Peyer's patch (tissue), 4 donors: Measurements from ENCODE around the gene SLC36A1. TPM values are rescaled to one million over a fixed set of nuclear protein-coding genes. Genes with fewer than 3 reads are reported as not detected.
A peak's percentile ranks its signal among the peaks of the same experiment; 100 is the strongest.
"Not testable (repeated sequence)": the region's sequence is repeated elsewhere in the genome, so short reads cannot be mapped to it uniquely, and the experiment has no call there.

ENCODE experiments used
- DNase-seq, 3 donors: peaks; one replicate each; pipeline ENCODE4 v3.0.0-alpha.2; 2017 to 2019
- H3K27ac ChIP-seq, 4 donors: fragments of 200-600 bp; sonication (generic); one replicate each; pipeline ENCODE4 v1.5.1; 2016 to 2019
- H3K27me3 ChIP-seq, 2 donors: fragments of 200-600 bp; sonication (generic); one replicate each; pipeline ENCODE4 v1.5.1; 2019
- H3K36me3 ChIP-seq, 3 donors: fragments of 200-600 bp; sonication (generic); one replicate each; pipeline ENCODE4 v1.5.1; 2016 to 2019
- H3K4me1 ChIP-seq, 4 donors: fragments of 200-600 bp; sonication (generic); one replicate each; pipeline ENCODE4 v1.5.1; 2016 to 2019
- H3K4me3 ChIP-seq, 4 donors: fragments of 200-600 bp; sonication (generic); 1 replicate in 3 of 4; 2 replicates in 1 of 4; pipeline ENCODE4 v1.5.1; 2016 to 2019; ENCODE audit warnings: mild to moderate bottlenecking in 1 of 4
- H3K9me3 ChIP-seq, 4 donors: fragments of 200-600 bp; sonication (generic); one replicate each; pipeline ENCODE4 v1.5.1; 2016 to 2019; ENCODE audit warnings: mild to moderate bottlenecking in 1 of 4
- CTCF ChIP-seq, 6 experiments: fragments of 450-650 bp in 4 of 6; fragments of 200-600 bp in 2 of 6; sonication (generic) in 1 of 6; IDR thresholded peaks; one replicate each; pipeline ENCODE4 v1.5.1; 2017 to 2019; ENCODE audit warnings: antibody characterized with exemption in 6 of 6, mild to moderate bottlenecking in 3 of 6, moderate library complexity in 1 of 6
- POLR2A ChIP-seq, 2 donors: fragments of 450-650 bp; IDR thresholded peaks; one replicate each; pipeline ENCODE4 v1.5.1; 2017; ENCODE audit warnings: antibody characterized with exemption in 2 of 2, mild to moderate bottlenecking in 2 of 2, moderate library complexity in 2 of 2
- total RNA-seq, 4 donors: library from RNA; depleted of rRNA; stranded (reverse); fragments of >200 nt; gene quantifications; one replicate each; pipeline ENCODE4 v1.1.0, GENCODE V29; 2016

Gene SLC36A1
- total RNA-seq, 4 donors from 2014 or later = 23.9 to 171 (median 107) TPM

DNA sequence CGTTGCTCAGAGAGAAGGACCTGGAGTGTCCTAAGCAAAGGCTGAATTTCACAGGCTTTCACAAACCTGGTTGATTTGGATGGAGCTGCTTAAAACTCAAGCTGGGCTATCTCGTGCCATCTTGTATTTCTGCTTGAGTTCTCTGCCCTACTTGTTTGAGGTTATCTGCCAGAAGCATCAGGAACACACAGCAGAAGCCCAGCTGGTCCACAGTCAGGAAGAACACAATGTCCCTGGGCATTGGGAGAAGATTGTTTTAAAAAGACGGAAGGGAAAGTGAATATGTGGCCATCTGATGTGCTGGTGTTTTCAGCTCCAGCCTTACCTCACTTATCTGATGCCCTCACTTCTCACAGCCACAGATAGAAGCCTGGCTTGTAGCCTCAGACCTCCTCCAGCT lies 32.9 kb upstream of the SLC36A1 start:
- no peak for TF ChIP-seq POLR2A (IDR thresholded peaks at IDR 0.05)
- no peak for DNase-seq
- H3K27ac ChIP-seq = no peak overlapping the region
- peaks cover 0 to 5% (median 2%) of the 10 kb centered on the region in 4 donors for H3K9me3 ChIP-seq
- no peaks in the 10 kb centered on the region for H3K27me3 ChIP-seq
- no peaks in the 10 kb centered on the region for H3K36me3 ChIP-seq
- H3K4me1 ChIP-seq = no peaks in the 10 kb centered on the region
- no peak overlapping the region for H3K4me3 ChIP-seq

DNA sequence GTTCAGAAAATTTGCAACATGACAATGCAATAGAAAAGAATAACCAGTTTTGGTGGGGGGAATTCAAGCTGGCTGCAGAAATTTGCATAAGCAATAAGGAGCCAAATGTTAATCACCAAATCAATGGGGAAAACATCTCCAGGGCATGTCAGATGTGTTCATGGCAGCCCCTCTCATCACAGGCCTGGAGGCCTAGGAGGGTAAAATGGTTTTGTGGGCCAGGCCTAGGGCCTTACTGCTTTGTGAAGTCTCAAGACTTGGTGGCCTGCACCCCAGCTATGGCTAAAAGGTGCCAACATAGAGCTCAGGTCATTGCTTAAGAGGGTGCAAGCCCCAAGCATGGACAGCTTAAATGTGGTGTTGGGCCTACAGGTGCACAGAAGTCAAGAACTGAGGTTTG lies 29.7 kb upstream of the SLC36A1 start:
- Histone ChIP-seq H3K36me3 (no peaks in the 10 kb centered on the region), H3K27ac (no peak overlapping the region), H3K9me3 (peaks cover 0 to 5% (median 2%) of the 10 kb centered on the region in 4 donors), H3K4me3 (no peak overlapping the region), H3K4me1 (no peaks in the 10 kb centered on the region), H3K27me3 (no peaks in the 10 kb centered on the region)
- no peak for TF ChIP-seq POLR2A (IDR thresholded peaks at IDR 0.05)
- DNase-seq = no peak

DNA sequence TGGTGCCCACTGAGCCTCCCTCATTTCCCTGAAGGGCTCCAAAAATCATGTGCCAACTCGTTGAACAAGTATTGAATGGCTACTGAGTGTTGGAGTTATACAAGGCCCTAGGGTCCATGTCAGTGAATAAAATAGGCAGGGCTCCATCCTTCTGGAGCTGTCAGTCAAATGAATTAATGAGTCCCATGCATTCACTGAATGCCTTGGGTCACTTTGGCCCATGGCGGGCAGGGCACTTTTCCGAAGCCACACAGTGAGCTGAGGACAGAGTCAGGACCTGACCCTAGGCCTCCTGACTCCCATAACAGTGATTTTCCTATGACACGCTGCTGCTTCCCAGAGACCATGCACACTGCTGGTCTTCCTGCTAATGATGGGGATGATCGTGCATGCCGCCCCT lies 27.3 kb upstream of the SLC36A1 start:
- no peak for DNase-seq
- H3K36me3 ChIP-seq = no peaks in the 10 kb centered on the region
- TF ChIP-seq POLR2A (IDR thresholded peaks at IDR 0.05) (no peak), CTCF (IDR thresholded peaks at IDR 0.05) (no peak)
- H3K9me3 ChIP-seq = peaks cover 0 to 5% (median 2%) of the 10 kb centered on the region in 4 donors
- H3K4me1 ChIP-seq = no peaks in the 10 kb centered on the region
- H3K27me3 ChIP-seq = no peaks in the 10 kb centered on the region
- no peak overlapping the region for H3K4me3 ChIP-seq
- H3K27ac ChIP-seq = no peak overlapping the region

GRCh38 chr5:151424892-151425523 lies 22.4 kb upstream of the SLC36A1 start:
- DNase-seq = no peak

GRCh38 chr5:151426347-151426746 lies 21.1 kb upstream of the SLC36A1 start:
- not testable (repeated sequence) for H3K27me3 ChIP-seq, H3K36me3 ChIP-seq, H3K4me3 ChIP-seq, H3K9me3 ChIP-seq, H3K4me1 ChIP-seq, H3K27ac ChIP-seq, DNase-seq

More at GRCh38 chr5:151424892-151425523, 22.4 kb upstream of the SLC36A1 start:
- no peak for TF ChIP-seq CTCF (IDR thresholded peaks at IDR 0.05)
- TF ChIP-seq POLR2A (IDR thresholded peaks at IDR 0.05) = no peak
- Histone ChIP-seq H3K4me1 (no peaks in the 10 kb centered on the region), H3K4me3 (no peak overlapping the region), H3K9me3 (no peaks in the 10 kb centered on the region), H3K27me3 (no peaks in the 10 kb centered on the region), H3K27ac (no peak overlapping the region), H3K36me3 (no peaks in the 10 kb centered on the region)

DNA sequence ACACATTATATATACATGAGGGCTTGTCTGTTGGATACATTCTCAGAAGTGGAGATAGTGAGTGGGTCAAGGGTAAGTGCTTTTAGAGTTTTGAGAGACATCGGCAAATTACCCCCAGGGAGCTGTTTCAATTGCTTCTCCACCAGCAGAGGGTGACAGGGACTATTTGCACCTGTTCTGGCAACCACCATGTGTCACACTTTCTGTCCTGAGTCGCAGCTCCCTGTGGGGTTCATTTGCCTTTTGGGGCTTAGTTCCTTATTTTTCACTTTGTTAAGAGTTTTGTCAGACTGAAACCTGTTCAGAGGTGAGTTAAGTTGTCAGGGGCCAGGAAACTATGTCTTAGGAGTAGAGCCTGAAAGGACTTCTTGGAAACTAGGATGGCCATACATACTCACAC lies 20.1 kb upstream of the SLC36A1 start:
- Histone ChIP-seq H3K27ac (peak overlapping the region in 1 of 4 donors; percentile 10), H3K4me1 (no peaks in the 10 kb centered on the region), H3K36me3 (no peaks in the 10 kb centered on the region), H3K9me3 (no peaks in the 10 kb centered on the region), H3K4me3 (no peak overlapping the region), H3K27me3 (no peaks in the 10 kb centered on the region)
- DNase-seq = peak in 1 of 3 donors; percentile 22
- TF ChIP-seq POLR2A (IDR thresholded peaks at IDR 0.05) (no peak), CTCF (IDR thresholded peaks at IDR 0.05) (peak in 1 of 6 experiments; percentile 29)

DNA sequence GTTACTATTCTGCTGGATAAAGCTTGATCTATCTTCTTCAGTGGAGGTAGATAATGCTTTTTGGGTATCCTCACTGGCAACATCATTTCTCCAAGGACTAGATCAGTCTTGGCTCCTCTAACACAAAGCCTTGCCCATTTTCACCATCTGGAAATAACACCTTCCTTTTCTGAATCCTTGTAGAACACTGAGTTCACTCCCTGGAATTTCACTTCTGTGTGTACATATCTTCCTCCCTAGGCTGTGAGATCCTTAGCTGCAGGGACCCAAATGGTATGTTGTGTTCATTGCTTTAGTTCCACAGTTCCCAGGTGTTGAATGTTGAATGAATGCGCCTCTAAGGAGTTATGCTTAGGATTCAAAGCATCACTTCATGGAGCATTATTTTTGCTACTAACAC lies 16.7 kb upstream of the SLC36A1 start:
- H3K36me3 ChIP-seq = no peaks in the 10 kb centered on the region
- no peak for TF ChIP-seq POLR2A (IDR thresholded peaks at IDR 0.05)
- H3K27me3 ChIP-seq = no peaks in the 10 kb centered on the region

GRCh38 chr5:151431666-151432065 lies 15.7 kb upstream of the SLC36A1 start:
- H3K4me1 ChIP-seq = no peaks in the 10 kb centered on the region
- H3K36me3 ChIP-seq = no peaks in the 10 kb centered on the region
- DNase-seq = no peak
- no peak overlapping the region for H3K4me3 ChIP-seq
- no peaks in the 10 kb centered on the region for H3K9me3 ChIP-seq
- no peaks in the 10 kb centered on the region for H3K27me3 ChIP-seq
- no peak overlapping the region for H3K27ac ChIP-seq
- TF ChIP-seq POLR2A (IDR thresholded peaks at IDR 0.05) = no peak
- TF ChIP-seq CTCF (IDR thresholded peaks at IDR 0.05) = no peak

More for the DNA sequence above, 16.7 kb upstream of the SLC36A1 start:
- Histone ChIP-seq H3K4me1 (no peaks in the 10 kb centered on the region), H3K9me3 (no peaks in the 10 kb centered on the region), H3K27ac (no peak overlapping the region), H3K4me3 (no peak overlapping the region)
- DNase-seq = no peak
